Anterior cingulate cortex (tissue), 58 donors: ENCODE results near the gene TNFSF11.
A peak's percentile ranks its signal among the peaks of the same experiment; 100 is the strongest.
"Not testable (repeated sequence)": the region's sequence is repeated elsewhere in the genome, so short reads cannot be mapped to it uniquely, and the experiment has no call there.

Source experiments
- DNase-seq, 58 donors: peaks; one replicate each; lab custom pipeline; 2025; lab: John Stamatoyannopoulos, UW

The TNFSF11 gene

DNA sequence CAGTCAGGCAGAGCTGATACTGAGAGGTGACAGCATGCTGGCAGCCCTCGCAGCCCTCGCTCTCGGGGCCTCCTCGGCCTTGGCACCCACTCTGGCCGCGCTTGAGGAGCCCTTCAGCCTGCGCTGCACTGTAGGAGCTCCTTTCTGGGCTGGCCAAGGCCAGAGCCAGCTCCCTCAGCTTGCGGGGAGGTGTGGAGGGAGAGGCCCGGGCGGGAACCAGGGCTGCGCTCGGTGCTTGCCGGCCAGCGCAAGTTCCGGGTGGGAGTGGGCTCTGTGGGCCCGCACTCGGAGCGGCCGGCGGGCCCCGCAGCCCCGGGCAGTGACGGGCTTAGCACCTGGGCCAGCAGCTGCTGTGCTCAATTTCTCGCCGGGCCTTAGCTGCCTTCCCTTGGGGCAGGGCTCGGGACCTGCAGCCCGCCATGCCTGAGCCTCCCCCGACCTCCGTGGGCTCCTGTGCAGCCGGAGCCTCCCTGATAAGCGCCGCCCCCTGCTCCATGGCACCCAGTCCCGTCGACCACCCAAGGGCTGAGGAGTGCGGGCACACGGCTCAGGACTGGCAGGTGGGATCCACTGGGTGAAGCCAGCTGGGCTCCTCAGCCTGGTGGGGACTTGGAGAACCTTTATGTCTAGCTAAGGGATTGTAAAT lies 14.3 kb upstream of the TNFSF11 start:
- not testable (repeated sequence) for DNase-seq

DNA sequence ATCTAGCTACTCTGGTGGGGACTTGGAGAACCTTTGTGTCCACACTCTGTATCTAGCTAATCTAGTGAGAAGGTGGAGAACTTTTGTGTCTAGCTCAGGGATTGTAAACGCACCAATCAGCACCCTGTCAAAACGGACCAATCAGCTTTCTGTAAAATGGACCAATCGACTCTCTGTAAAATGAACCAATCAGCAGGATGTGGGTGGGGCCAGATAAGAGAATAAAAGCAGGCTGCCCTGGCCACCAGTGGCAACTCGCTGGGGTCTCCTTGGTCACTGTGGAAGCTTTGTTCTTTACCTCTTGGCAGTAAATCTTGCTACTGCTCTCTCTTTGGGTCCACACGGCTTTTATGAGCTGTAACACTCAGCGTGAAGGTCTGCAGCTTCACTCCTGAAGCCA lies 13.6 kb upstream of the TNFSF11 start:
- not testable (repeated sequence) for DNase-seq

DNA sequence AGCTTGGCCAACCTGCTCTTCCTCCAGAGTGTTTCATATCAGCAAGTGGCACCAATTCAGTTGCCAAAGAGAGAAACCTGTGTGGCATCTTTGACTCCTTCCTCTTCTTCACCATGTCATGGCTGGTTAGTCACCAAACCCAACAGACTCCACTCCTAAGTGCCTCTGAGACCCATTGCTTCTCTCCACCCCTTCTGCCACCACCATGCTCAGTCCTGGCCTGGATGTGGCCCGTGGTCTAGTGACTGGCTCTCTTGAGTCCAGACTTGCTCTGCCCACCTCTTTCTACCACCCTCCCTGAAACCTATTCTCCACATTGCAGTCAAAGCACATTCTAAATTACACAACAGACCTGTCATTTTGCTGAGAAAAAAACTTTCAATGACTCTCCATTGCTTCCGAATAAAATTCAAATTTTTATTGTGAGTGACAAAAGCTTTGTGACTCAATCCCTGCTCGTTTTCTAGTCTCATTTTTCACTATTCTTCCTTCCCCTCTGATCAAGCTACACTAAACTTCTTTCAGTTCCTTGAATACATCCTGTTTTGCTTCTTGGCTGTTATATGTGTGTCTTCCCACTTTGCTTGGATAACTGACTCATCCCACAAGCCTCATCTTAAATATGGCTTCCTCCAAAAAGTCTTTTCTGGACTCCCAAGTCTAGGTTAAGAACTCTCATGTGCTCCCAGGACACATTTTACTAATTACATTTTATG lies 12.0 kb upstream of the TNFSF11 start:
- DNase-seq: no peak

DNA sequence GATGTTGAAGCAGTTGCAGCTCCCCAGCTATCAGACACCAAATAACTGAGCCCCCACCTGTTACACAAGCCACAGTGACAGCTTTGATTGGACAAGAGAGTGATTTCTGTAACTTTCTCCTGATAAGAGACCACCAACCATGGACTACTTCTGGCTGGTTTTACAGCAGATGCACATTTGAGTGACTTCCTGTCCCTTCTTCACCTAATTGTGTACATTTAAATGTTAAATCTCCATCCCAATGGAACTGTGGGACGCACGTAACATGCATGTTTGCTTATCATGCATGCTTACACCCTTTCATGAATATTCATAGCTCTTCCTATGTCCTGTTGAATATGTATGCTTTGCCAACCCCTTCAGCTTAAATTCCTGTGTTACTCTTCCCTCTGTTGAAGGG lies 6.0 kb upstream of the TNFSF11 start:
- no peak for DNase-seq

DNA sequence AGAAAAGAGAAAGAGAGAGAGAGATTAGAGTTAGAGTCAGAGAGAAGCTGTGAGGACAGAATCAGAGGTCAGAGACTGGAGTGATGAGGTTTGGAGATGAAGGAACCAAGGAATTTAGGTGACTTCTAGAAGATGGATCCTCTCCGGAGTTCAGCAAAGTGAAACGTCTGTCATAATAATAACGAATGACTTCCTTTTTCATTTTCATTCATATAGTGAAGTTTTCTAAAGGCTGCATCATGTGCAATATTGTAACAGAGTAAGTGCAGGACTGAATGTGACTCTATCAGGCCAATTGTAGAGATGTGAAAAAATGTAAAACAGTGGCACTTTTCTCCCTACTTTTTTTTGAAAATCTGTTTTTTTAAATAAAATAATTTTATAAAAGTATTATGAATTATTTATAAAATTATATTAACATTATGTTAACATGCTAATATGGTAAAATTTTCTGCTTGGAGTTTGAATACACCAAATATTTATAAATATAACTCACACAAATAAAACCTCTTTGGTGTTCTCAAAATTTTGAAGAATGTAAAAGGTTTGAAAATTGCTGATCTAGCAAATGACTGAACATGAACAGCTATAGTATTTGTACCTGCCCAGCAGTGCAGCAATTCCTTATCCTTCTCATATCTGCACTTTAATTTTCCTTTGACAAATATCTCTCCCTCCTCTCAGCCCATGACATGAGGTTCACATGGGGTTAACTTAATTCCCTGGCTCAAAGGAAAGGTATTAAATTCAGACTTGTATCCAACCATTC lies 4.2 kb upstream of the TNFSF11 start:
- no peak for DNase-seq

DNA sequence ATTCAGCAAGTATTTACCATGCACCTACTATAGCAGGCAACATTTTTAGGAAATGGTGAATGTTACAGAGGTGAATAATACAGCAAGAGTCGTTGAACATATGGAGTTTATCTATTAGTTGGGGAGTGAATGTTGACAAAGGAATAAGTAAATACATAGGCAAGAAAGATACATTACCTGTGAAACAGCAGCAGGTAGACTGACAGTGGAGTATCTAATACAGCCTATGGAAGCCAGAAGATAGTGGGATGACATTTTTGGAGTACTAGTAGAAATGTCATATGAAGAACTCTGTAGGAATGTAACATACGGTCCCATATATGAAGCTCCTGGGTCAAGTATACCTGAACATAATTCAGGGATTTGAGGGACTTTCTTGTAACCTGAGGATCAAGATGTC lies 2.1 kb upstream of the TNFSF11 start:
- DNase-seq: no peak

DNA sequence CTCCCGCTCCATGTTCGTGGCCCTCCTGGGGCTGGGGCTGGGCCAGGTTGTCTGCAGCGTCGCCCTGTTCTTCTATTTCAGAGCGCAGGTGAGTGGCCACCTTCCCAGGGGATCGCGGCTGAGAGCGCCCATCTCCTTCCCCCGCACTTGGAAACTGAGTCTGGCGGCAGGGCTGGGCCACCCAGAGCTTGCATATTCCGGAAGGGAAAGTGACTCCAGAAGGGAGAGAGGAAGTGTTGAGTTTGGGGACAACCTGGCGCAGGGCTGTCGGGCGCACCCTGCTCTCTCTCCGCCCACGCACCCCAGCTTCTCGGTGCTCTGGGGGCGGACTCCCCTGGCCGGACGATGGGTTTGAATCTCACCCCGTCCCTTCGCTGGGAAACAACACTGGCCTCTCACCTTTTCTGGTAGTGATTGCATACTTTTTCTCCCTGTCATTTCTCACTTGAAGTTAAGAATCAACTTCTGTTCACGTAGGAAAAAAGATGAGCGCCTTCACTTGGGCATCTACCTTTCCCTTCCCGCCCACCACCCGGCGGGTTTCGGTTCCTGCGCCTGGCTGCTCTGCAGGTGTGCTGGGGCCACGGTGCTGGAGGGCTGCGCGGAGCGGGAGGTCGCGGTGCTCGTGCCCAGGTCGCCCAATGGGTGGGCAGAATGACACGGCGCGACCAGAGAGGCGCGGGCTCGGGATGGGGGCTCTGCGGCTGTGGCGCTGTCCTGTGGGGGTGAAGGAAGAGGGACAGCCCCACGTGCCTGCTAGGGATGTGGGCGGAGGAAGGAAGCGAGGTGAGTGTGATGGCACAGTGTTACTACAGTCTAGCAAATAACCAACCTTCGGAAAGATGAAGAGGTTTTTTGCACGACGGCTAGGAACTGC lies 721 bp downstream of the TNFSF11 start:
- DNase-seq: no peak

DNA sequence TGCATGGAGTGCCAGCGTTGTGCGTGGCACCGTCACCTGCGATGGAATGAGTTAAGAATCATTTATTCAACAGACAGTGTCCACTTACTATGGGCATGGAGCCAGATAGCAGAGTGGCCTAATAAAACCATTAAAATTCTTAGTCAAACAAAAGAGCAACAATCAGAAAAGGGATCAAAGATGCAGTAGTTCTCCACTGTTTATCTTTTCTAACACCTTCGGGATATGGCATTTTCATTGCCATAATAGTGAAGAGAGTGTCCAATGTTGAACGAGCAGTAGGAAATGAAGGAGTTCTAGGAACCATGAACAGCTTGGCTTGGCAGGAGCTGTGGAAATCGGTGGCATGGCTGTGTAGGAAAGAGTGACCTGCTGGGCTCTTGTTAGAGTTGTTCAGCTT lies 2.0 kb downstream of the TNFSF11 start:
- DNase-seq: no peak

DNA sequence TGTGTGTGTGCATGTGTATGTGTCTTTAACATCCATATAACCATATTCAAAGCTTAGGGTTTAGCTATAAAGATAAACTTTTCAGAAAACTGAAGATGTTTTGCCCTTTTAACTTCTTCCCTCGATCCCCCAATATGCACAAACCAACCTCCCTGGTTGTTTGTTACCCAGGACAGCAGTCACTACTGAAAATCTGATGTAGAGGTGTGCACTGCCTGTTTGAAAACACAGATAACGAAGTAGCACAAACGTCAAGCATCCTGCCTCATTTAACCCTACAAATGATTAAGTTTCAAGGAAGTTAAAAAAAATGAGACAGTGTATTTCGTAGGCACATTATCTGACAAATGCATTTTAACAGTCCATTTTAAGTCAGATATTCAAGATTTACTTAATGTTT lies 3.6 kb downstream of the TNFSF11 start:
- no peak for DNase-seq

DNA sequence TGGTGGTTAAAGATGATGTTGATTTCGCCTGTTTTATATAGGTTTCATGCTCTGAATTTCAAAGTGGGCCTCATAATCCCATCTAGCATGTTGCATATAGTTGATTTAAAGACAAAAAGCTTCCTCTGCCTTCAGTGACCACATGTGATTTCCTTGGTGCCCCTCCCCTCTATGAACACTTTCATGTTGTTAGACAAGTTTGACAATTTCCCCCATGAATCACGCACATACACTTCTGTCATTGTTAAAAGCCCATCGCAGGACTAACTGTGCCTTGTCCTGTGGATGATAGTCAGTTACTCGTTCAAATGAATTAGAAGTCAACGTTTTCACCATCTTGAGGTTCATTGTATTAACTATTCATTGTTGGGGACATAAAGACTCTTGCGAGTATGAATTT lies 6.7 kb downstream of the TNFSF11 start:
- DNase-seq: no peak

DNA sequence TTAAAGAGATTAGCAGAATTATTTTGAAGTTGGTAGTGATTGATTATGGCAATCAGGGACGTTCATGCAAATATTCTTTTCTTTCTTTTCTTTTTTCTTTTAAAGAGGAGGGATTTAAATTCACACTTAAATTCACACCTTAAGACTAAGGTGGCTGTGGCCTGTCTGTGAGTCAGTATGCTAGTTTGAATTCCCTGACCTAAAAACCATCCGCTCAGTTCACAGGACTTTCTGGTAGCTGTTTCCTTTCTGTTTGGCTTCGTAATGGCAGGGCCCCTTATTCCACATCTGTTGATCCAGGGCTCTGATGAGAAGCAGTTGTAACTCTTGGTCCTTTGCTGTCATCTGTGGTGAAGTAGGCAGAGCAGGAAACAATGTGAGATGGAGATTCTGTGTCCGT lies 7.5 kb downstream of the TNFSF11 start:
- no peak for DNase-seq

DNA sequence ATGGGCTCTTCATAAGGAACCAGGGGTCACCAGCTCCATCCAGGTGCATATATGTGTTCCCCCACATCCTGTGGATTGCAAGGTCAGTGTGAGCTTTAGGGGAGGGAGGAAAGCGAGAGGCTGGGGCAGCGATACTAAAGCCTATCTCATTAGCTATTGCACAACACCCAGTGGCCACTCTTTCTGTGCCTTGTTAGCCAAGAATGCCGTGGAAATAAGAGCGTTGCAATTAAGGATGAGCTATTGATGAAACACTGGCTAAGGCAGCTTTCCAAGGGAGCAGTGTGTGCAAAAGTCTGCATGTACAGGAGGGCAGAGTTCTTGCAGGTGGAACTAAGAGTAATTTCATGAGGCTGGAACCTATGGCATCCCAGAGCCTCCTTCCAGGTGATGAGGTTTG lies 17.6 kb downstream of the TNFSF11 start:
- no peak for DNase-seq

DNA sequence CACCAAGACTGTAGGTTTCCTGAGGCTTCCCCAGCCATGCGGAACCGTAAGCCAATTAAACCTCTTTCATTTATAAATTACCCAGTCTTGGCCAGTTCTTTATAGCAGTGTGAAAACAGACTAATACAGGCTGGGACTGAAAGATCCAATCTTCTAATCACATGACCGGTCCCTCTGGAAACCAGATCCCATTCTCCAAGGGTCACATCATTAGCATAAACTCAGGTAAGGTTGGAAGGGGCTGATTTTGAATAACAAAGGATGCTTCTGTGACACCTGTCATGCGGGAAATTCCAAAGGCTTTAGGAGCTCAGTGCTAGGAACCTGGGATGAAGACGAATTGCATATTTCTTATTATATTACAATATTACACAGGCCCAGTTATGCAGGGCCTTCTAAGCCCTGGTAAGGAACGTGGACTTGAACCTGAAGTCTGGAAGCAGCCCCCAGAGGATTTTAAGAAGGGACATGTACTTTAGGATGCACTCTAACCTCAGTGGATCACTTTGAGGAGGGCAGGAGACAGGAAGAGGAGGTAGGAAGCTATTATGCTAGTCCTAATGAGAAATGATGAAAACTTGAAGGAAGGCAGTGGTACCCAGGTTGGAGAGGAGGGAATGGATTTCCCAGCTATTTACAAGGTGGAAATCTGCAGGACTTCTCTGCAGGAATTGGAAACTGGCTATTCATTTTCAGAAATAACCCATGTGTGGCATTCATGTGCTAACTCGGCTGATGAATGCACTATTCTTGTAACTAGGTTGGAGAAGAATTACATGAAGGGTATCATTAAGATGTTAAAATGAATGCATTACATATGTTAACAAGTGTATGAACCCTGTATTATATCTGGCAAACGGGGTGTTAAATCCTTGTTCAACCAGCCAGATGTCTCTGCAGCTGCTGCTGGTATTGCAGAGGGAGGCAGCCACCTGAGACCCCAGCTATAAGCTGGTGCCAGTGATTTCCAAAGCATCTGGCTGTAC lies 19.3 kb downstream of the TNFSF11 start:
- DNase-seq: no peak

DNA sequence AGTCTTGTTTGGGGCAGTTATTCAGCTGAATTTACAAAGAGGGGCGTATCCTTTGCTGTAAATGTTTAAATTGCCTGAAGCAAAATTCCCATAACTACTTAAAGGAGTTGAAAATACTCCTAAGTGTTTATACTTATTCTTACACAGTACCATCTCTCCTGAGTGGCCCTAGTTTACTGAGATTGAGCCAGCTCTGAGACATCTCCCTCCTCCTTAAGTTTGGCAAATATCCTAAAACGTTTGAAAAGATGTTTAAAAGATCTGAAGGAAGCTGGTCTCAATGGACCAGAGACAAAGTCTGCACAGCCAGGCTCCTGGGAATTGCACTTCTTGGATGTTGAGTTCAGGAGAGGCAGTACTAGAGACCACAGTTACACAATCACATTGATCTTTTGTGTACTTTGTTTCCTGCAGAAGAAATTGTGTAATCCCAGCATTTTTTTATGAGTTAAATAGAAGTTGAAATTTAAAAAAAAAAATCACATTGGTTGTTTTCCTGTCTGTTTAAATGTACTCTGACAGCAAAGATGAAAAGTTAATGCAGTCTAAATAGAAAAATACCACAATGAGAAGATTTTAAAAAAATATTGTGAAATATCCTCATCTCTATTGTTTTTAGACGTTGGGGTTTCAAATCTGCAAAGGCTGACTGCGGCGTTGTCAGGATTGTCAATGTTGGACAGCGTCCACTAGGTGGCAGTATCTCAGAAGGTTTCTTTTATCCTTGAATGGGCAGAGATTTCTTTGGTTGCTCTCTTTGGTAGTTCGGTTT lies 20.7 kb downstream of the TNFSF11 start:
- peak in 35 of 58 donors; percentile 0 to 64 (median 7) for DNase-seq

DNA sequence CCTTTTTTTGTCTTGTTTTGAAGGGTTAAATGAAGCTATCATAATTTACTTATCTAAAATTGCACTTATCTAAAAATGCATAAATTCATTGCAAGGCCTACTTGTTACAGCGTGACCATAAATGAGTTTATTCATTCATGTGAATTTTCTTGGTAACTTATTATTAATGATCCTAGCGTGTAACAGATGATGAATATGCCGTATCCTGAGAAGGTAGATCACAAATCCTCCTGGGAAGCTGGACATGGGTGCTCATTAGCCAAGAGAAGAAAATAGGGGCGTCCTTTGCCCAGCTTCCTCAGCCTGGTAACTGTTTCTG lies 21.3 kb downstream of the TNFSF11 start:
- DNase-seq: no peak

DNA sequence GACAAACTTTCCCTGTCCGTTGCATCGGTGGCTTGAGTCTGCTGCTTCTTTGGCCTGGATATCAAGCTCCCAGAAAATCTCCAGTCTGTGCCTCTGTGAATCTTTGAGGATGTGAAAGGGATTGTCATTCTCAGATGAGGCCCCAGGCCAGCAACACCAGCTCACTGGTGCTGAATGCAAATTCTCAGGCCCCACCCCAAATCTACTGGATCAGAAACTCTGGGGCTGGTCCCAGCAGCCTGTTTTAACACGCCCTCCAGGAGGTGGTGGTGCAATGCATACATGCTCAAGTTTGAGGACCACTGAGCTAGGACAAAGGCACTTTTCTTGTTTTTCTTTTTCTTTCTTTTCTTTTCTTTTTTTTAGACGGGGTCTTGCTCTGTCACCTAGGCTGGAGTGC lies 23.6 kb downstream of the TNFSF11 start:
- no peak for DNase-seq

DNA sequence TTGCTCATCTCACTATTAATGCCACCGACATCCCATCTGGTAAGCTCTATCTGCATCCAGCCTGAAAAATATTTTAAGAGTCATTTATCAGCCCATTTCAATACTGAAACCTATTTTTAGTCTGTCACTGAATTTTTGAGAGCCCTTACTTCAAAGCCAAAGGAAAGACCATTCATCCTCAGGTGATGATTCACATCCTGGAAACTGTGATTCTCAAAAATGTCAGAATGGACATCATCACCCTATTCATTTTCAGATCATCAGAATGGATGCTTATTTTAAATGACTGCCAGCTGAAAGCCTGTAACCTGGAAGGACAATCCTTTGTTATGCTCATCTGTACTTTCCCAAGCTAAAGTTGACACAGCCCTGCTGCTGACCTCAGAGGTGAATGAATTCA lies 27.0 kb downstream of the TNFSF11 start:
- DNase-seq: no peak

DNA sequence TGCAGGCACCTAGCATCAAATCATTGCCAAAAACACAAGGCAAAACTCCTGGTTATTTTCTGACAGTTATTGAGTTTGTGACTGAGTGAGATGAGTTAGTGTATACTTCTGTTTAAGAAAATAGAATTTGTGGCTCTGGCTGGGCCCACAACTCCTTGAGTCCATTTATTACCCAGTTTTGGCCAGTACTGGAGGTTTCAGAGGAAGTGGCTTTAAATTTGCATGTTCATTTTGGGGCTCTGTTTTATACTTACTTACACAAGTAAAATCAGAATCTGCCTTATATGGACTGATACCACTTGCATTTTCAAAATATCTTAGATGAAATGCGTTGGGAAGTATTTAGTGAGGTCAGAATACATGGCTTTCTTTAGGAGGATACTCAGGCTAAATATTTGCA lies 29.0 kb downstream of the TNFSF11 start:
- DNase-seq: no peak

DNA sequence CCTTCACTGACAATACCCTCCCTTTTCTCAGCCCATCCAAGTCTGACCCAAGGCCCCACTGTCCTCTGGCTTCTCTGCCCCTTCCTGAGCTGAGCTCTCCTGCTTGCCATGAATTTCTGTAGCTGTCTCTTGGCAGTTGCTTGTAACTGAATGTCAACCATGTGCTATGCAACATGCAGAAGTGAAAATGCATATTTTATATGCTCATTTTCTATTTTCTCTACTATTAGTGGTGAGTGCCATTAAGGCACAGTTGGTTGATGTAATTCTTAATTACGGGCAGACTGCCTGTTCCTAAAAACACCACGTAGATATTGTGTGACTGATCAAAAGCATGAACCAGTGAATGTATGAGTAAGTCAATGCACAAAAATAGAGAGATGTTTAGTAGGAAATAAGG lies 29.6 kb downstream of the TNFSF11 start:
- DNase-seq: no peak
